Peyer's patch (tissue), 4 donors: ENCODE data around the gene HRH3. TPM values are rescaled to one million over a fixed set of nuclear protein-coding genes. Genes with fewer than 3 reads are reported as not detected.
A peak's percentile ranks its signal among the peaks of the same experiment; 100 is the strongest.

Source experiments
- DNase-seq, 3 donors: peaks; one replicate each; pipeline ENCODE4 v3.0.0-alpha.2; 2017 to 2019
- H3K27ac ChIP-seq, 4 donors: fragments of 200-600 bp; sonication (generic); one replicate each; pipeline ENCODE4 v1.5.1; 2016 to 2019
- H3K27me3 ChIP-seq, 2 donors: fragments of 200-600 bp; sonication (generic); one replicate each; pipeline ENCODE4 v1.5.1; 2019
- H3K36me3 ChIP-seq, 3 donors: fragments of 200-600 bp; sonication (generic); one replicate each; pipeline ENCODE4 v1.5.1; 2016 to 2019
- H3K4me1 ChIP-seq, 4 donors: fragments of 200-600 bp; sonication (generic); one replicate each; pipeline ENCODE4 v1.5.1; 2016 to 2019
- H3K4me3 ChIP-seq, 4 donors: fragments of 200-600 bp; sonication (generic); 1 replicate in 3 of 4; 2 replicates in 1 of 4; pipeline ENCODE4 v1.5.1; 2016 to 2019; ENCODE audit warnings: mild to moderate bottlenecking in 1 of 4
- H3K9me3 ChIP-seq, 4 donors: fragments of 200-600 bp; sonication (generic); one replicate each; pipeline ENCODE4 v1.5.1; 2016 to 2019; ENCODE audit warnings: mild to moderate bottlenecking in 1 of 4
- POLR2A ChIP-seq, 2 donors: fragments of 450-650 bp; IDR thresholded peaks; one replicate each; pipeline ENCODE4 v1.5.1; 2017; ENCODE audit warnings: antibody characterized with exemption in 2 of 2, mild to moderate bottlenecking in 2 of 2, moderate library complexity in 2 of 2
- total RNA-seq, 4 donors: library from RNA; depleted of rRNA; stranded (reverse); fragments of >200 nt; gene quantifications; one replicate each; pipeline ENCODE4 v1.1.0, GENCODE V29; 2016
- TF ChIP-seq, protein P1 (sequence below), 6 experiments: fragments of 450-650 bp in 4 of 6; fragments of 200-600 bp in 2 of 6; sonication (generic) in 1 of 6; IDR thresholded peaks; one replicate each; pipeline ENCODE4 v1.5.1; 2017 to 2019; ENCODE audit warnings: antibody characterized with exemption in 6 of 6, mild to moderate bottlenecking in 3 of 6, moderate library complexity in 1 of 6

Gene HRH3
- total RNA-seq, 4 donors from 2014 or later: 0.27 TPM; not detected in 3

DNA sequence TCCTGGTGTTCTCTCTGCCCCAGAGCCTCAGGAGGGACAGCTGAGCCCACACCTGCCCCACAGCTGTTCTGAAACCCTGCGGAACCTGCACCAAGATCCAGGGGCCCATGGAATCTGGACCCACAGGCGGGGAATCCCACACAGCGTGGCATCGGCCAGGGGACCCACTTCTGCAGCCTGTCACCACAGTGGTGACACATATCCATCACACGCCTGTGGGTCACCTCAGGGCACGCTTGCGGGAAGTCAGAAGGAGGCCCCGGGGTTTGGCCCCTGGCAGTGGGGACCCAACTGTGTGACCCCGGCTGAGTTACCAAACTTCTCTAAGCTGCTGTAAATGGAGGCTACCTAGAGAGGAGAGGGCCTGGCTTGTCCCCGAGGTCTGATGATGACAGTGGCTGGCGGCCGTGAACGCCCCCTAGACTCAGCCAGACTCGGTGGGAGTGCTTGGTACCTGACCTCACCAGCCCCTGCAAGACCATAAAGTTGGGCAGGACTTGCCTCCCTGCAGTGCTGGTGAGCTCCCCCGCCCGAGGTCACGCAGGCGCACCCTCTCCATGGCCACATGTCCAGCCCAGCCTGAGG lies 2.3 kb upstream of the HRH3 start:
- Histone ChIP-seq H3K27ac (no peak overlapping the region), H3K4me1 (peaks cover 0 to 14% (median 5%) of the 10 kb centered on the region in 4 donors), H3K4me3 (no peak overlapping the region), H3K36me3 (no peaks in the 10 kb centered on the region), H3K27me3 (peaks cover 2 to 29% of the 10 kb centered on the region in 2 donors), H3K9me3 (no peaks in the 10 kb centered on the region)
- TF ChIP-seq, protein P1, sequence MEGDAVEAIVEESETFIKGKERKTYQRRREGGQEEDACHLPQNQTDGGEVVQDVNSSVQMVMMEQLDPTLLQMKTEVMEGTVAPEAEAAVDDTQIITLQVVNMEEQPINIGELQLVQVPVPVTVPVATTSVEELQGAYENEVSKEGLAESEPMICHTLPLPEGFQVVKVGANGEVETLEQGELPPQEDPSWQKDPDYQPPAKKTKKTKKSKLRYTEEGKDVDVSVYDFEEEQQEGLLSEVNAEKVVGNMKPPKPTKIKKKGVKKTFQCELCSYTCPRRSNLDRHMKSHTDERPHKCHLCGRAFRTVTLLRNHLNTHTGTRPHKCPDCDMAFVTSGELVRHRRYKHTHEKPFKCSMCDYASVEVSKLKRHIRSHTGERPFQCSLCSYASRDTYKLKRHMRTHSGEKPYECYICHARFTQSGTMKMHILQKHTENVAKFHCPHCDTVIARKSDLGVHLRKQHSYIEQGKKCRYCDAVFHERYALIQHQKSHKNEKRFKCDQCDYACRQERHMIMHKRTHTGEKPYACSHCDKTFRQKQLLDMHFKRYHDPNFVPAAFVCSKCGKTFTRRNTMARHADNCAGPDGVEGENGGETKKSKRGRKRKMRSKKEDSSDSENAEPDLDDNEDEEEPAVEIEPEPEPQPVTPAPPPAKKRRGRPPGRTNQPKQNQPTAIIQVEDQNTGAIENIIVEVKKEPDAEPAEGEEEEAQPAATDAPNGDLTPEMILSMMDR (IDR thresholded peaks at IDR 0.05): no peak
- no peak for TF ChIP-seq POLR2A (IDR thresholded peaks at IDR 0.05)
- DNase-seq: no peak

DNA sequence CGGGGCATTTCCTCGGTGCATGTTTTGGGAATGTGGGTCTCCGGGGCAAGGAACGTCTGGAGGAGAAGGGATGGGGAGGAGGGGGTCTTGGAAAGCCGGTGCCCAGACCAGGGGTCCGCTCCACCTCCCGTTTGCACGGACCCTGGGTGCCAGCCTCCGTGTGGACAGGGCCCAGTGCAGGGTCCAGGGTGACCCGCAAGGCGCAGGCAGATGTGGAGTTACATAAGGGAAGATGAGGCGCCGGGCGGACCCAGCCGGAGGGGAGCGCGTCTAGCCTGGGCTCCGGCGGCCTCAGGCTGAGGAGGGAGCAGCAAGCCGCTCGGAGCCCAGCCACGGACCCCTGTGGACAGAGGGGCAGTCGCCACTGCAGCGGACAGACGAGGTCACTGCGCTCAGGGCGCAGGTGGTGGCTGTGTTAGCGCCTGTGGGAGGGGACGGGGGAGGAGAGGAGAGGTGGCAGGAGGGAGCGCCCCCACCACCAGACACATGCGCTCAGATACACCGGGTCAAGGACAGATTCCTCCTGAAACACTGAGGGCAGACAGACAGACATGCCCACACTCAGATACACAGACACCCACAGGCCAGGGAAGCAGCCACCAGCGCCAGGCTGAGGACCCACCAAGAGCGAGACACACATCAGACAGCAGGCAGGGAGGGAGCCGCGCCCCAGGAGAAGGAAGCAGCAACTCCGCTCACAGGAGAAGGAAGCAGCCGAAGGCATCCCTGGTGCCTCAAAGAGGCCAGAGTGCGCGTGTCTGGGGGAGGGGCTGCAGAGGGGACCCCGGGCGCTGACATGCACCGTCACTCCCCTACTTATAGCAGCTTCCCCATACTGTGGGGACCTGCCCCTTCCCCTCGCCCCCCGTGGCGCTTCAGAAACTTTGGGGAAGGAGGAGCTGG lies 839 bp upstream of the HRH3 start:
- no peak overlapping the region for H3K27ac ChIP-seq
- no peaks in the 10 kb centered on the region for H3K9me3 ChIP-seq
- no peak for TF ChIP-seq POLR2A (IDR thresholded peaks at IDR 0.05)
- TF ChIP-seq, protein P1 (IDR thresholded peaks at IDR 0.05): no peak
- DNase-seq: no peak
- H3K36me3 ChIP-seq: no peaks in the 10 kb centered on the region
- peak overlapping the region in 1 of 4 donors; percentile 21 for H3K4me3 ChIP-seq
- peaks cover 0 to 14% (median 5%) of the 10 kb centered on the region in 4 donors for H3K4me1 ChIP-seq
- H3K27me3 ChIP-seq: peaks cover 2 to 29% of the 10 kb centered on the region in 2 donors

DNA sequence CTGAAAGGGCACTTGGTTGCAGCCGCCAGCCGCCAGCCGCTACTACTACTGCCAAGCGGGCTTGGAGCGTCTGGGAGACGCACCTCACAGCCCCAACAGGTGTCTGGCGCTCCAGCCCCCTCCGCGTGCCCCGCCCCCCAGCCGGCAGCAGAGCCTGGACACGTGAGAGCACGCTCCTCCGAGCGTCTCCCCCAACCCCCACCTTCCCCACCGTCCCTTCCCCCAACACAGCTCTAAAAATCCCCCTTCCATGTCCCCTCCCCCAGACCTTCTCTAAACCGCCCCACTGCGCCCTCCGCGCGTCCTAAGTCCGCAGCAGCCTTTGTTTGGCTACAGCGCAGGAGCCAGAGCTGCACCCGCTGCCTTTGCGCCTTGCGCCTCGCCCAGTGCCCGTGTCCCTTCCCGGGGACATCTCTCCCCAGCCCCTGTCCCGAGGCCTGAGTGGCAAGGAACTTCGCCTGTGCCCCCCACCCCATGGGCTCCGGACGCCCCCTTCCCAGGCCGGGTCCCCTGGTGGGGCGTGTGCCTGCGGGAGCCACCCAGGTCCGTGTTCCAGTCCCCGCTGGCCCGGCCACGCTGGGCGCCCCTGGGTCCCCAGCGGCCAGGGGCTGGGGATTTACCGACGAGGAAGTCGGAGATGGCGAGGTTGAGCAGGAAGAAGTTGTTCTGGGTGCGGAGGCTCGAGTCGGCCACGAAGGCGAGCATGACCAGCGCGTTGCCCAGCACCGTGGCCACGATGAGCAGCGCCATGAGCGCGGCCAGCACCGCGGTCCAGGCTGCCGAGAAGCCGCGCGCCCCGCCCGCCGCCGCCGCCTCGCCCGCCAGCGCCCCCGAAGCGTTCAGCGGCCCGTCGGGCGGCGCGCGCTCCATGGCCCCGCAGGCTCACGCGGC lies 732 bp downstream of the HRH3 start:
- Histone ChIP-seq H3K4me3 (peak overlapping the region in 3 of 4 donors; percentile 43 to 51 (median 44)), H3K4me1 (peaks cover 0 to 14% (median 5%) of the 10 kb centered on the region in 4 donors), H3K9me3 (no peaks in the 10 kb centered on the region), H3K27ac (no peak overlapping the region), H3K36me3 (no peaks in the 10 kb centered on the region), H3K27me3 (peaks cover 2 to 34% of the 10 kb centered on the region in 2 donors)
- TF ChIP-seq, protein P1 (IDR thresholded peaks at IDR 0.05): no peak
- no peak for TF ChIP-seq POLR2A (IDR thresholded peaks at IDR 0.05)
- no peak for DNase-seq

DNA sequence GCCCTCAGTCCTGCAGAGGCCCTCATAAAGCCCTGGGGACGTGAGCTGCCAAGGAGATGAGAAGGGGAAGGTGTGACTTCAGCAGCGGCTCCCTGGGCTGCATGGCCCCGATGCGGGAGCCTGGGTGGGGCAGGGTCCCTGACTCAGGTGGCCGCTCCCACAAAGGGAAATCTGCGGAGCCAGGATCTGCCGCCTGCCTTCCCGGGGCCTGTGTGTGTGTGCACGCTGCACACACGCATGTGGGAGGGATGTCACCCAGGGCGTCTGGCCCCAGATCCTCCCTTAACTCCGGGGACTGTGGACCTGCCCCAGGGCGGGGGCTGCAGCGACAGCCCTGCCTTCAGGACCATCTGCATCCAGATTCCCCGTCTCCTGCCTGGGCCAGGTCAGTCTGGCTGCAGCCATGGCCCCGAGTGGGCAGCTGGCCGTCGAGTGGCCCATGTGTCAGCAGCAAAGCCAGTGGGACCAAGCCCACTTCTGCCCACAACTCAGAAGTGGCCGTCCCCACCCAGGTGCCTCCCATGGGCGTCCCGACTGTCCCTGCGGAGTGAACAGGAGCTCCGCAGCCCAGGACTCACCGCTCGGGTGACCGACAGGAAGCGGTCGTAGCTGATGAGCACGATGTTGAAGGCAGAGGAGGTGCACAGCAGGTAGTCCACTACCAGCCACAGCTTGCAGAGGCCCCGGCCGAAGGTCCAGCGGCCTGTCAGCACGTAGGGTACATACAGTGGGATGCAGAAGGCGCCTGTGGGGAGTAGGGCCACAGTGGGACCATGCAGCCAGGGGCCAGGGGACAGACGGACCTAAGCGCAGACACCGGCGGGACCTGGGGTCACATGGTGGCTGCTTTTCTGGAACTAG lies 1.9 kb downstream of the HRH3 start:
- no peaks in the 10 kb centered on the region for H3K9me3 ChIP-seq
- no peaks in the 10 kb centered on the region for H3K36me3 ChIP-seq
- H3K4me1 ChIP-seq: peaks cover 0 to 14% (median 5%) of the 10 kb centered on the region in 4 donors
- no peak overlapping the region for H3K27ac ChIP-seq
- H3K4me3 ChIP-seq: no peak overlapping the region
- no peak for DNase-seq
- TF ChIP-seq, protein P1 (IDR thresholded peaks at IDR 0.05): no peak
- TF ChIP-seq POLR2A (IDR thresholded peaks at IDR 0.05): no peak
- peaks cover 2 to 34% of the 10 kb centered on the region in 2 donors for H3K27me3 ChIP-seq
